AG09309 (cell line): ENCODE data around the gene UQCC2.

Experiments
- DNase-seq: peaks from one replicate; pipeline ENCODE4 v3.0.0-alpha.2; 2010; ENCODE audit warnings: low read depth
- H3K4me3 ChIP-seq: 2 replicates; pipeline ENCODE4 v1.5.1; 2011; ENCODE audit warnings: mild to moderate bottlenecking, low read depth, low read length, moderate library complexity; ENCODE audit not compliant: control insufficient read depth
- TF ChIP-seq, protein P1 (sequence below): IDR thresholded peaks from 2 replicates; pipeline ENCODE4 v1.5.1; 2011; ENCODE audit warnings: mild to moderate bottlenecking, low read depth, low read length, inconsistent platforms; ENCODE audit not compliant: insufficient read depth, control insufficient read depth; ENCODE audit errors: missing control alignments

Gene UQCC2

DNA sequence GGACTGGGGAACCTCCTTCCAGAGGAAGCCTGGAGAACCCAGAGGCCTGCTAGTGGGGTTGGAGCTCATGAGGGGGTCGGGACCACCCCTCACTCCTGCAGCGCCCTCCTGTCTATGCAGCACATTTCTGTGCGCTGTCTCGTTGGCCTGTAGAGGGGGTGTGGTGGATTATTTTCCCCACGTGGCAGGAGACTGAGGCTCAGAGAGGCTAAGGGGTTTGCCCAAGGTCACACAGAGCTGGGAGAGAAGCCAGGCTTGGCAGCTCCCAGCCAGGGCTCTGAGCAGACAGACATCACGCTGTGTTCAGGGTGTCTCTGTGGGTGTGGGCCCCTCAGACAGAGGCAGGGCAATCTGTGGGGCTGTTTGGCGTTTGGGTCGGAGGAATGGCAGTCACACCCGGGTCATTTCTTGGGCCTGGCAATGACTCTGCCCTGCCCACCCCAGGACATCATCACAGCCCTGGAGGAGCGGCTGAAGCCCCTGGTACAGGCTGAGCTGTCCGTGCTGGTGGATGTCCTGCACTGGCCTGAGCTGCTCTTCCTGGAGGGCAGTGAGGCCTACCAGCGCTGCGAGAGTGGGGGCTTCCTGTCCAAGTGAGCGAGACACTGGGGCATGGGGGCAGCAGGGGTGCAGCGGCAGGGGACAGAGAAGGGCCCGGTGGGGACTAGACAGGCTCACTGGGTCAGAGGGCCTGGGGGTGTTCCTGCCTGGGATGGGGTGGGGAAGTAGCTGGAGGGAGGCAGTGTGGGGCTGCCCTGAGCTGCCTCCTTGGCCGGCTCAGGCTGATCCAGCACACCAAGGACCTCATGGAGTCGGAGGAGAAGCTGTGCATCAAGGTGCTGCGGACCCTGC is 27.7 kb downstream of the UQCC2 start:
- H3K4me3 ChIP-seq: no peak overlapping the region
- DNase-seq: no peak
- TF ChIP-seq, protein P1, sequence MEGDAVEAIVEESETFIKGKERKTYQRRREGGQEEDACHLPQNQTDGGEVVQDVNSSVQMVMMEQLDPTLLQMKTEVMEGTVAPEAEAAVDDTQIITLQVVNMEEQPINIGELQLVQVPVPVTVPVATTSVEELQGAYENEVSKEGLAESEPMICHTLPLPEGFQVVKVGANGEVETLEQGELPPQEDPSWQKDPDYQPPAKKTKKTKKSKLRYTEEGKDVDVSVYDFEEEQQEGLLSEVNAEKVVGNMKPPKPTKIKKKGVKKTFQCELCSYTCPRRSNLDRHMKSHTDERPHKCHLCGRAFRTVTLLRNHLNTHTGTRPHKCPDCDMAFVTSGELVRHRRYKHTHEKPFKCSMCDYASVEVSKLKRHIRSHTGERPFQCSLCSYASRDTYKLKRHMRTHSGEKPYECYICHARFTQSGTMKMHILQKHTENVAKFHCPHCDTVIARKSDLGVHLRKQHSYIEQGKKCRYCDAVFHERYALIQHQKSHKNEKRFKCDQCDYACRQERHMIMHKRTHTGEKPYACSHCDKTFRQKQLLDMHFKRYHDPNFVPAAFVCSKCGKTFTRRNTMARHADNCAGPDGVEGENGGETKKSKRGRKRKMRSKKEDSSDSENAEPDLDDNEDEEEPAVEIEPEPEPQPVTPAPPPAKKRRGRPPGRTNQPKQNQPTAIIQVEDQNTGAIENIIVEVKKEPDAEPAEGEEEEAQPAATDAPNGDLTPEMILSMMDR: no peak

DNA sequence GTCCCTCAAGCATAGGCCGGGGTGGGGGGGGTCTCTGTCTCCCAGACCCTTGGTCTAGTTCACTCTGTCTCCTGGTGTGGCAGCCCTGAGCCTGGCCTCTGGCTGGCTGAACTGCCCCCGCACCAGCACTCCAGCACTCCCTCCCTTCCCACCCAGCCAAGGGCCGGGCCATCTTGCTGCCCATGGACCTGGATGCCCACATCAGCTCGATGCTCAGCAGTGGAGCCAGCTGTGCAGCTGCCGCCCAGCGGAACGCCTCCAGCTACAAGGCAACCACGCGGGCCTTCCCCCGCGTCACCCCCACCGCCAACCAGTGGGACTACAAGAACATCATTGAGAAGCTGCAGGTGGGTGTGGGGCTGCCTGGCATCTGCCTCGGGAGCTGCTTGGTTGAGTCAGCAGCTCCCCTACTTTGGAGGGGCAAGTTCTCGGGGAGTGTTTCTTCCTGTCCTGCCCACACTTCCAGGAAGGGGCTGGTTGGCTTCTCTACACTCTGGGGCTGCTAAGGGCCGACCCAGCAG is 28.4 kb downstream of the UQCC2 start:
- TF ChIP-seq, protein P1: no peak
- no peak for DNase-seq
- no peak overlapping the region for H3K4me3 ChIP-seq

DNA sequence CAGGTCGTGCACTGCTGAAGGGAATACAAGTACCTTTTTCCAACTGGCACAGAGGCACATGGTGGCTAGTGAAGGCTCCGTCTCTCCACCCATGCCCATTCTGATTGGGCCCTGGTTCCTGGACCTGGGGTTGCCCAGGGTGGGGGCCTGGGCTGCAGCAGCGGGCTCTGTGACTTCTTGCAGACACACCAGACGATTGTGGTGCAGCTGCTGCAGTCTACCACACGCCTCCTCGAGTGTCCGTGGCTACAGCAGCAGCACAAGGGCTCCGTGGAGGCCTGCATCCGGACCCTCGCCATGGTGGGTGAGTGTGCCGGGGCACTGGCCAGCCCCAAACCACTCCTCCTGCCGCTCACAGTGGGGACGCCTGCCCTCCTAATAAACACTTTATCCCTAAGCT is 29.2 kb downstream of the UQCC2 start:
- TF ChIP-seq, protein P1: no peak
- no peak for DNase-seq

DNA sequence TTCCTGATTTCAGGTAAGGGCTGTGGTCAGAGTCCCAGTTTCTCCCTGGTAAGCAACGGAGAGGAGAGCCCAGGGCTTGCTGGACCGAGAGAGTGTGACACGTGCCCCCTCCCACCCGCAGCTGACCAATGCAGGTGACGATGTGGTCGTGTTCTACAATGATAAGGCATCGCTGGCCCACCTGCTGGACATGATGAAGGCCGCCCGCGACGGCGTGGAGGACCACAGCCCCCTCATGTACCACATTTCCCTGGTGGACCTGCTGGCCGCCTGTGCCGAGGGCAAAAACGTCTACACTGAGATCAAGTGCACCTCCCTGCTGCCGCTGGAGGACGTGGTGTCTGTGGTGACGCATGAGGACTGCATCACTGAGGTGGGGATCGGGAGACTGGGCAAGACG is 31.7 kb downstream of the UQCC2 start:
- TF ChIP-seq, protein P1: no peak
- no peak overlapping the region for H3K4me3 ChIP-seq
- no peak for DNase-seq

More for the DNA sequence above, 29.2 kb downstream of the UQCC2 start:
- H3K4me3 ChIP-seq: no peak overlapping the region

DNA sequence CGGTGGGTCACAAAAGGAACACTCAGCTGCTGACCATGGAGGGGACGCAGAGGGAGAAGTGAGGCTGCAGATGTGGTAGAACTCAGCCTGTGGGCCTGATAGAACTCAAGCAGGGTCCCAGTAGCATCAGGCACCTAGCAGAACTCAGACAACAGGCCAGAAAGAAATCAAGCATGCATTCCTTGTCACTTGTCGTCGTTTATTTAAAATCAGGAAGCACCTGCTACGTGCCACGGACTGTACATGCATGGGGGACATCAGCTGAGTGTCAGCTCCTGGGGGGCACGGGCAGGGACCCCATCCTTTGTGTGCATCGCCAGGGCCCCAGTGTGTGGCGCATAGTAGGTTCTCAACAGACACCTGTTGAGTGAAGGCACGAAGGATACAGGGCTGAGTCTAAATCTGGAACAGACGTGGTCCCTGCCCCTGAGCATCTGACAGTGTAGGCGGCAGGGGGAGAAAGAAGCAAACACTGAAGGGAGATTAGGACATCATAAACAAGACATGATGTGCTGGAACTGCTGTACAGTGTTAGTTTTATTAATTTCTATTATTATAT is 32.5 kb downstream of the UQCC2 start:
- DNase-seq: no peak
- TF ChIP-seq, protein P1: no peak
- no peak overlapping the region for H3K4me3 ChIP-seq

DNA sequence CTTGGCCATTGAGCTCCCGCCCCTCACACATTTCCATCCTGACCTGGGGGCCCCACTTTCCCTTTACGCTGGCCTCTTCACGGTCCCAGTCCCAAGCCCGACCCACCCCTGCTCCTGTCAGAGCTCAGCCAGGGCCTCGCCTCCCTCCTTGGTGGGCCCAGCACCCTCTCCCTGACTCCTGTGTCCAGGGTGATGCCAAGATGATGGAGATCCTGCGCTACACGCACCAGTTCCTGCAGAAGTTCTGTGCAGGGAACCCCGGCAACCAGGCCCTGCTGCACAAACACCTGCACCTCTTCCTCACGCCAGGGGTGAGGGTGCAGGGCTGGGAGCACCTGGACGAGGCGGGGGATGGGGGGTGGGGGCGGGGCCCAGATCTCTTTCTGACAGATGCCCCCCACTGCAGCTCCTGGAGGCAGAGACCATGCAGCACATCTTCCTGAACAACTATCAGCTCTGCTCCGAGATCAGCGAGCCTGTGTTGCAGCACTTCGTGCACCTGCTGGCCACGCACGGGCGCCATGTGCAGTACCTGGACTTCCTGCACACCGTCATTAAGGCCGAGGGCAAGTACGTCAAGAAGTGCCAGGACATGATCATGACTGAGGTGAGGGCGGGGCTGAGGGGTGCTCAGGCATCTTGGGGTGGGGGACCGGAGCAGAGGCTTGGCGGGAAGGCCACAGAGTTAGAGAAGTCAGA is 33.1 kb downstream of the UQCC2 start:
- DNase-seq: no peak
- no peak overlapping the region for H3K4me3 ChIP-seq
- TF ChIP-seq, protein P1: no peak
